HepG2 (cell line): ENCODE measurements around the gene GCNT2. TPM values are rescaled to one million over a fixed set of nuclear protein-coding genes. Genes with fewer than 3 reads are reported as not detected.
A peak's percentile ranks its signal among the peaks of the same experiment; 100 is the strongest.
"Not testable (repeated sequence)": the region's sequence is repeated elsewhere in the genome, so short reads cannot be mapped to it uniquely, and the experiment has no call there.

Source experiments
- ATAC-seq: fragments of 200-7000 bp; cut with Tn5 transposase; 3 replicates; pipeline ENCODE4 v1.9.1; 2020; ENCODE audit warnings: mild to moderate bottlenecking, moderate library complexity
- BruUV-seq: library from RNA; stranded (reverse); fragments of 400-500 nt; replicated peaks from 2 replicates; lab custom pipeline; 2021; lab: Mats Ljungman, UMichigan
- CTCF ChIA-PET: fragments of 300-600 bp; formaldehyde crosslinking; extraction: SDS; loops from one replicate; lab custom pipeline; 2021; ENCODE audit warnings: low total read pairs, inconsistent platforms, low intra/inter-chr PET ratio; lab: Yijun Ruan, JAX
- POLR2A ChIA-PET: fragments of 350-600 bp; sonication (Branson Sonifier 250); formaldehyde crosslinking; loops from one replicate; lab custom pipeline; 2020; ENCODE audit warnings: antibody characterized with exemption, inconsistent platforms; lab: Yijun Ruan, JAX
- DNase-seq: peaks from one replicate; pipeline ENCODE4 v3.0.0-alpha.2; 2015; ENCODE audit warnings: low spot score
- FAIRE-seq: peaks from 3 replicates; lab custom pipeline; 2011; peaks lifted over from hg19 to GRCh38; lab: Jason Lieb, UNC
- H2AFZ ChIP-seq: one replicate; pipeline ENCODE4 v1.6.1; 2011; ENCODE audit warnings: low read length, inconsistent platforms
- H3K27ac ChIP-seq: fragments of 300-600 bp; 3 replicates; pipeline ENCODE4 v1.8.0; 2011; ENCODE audit warnings: mixed run types, mild to moderate bottlenecking, mixed read lengths, low read length, inconsistent platforms; ENCODE audit not compliant: insufficient read depth; ENCODE audit errors: extremely low read length
- H3K27me3 ChIP-seq, 2 experiments: fragments of 200-600 bp in 1 of 2; 2 replicates in 1 of 2; 3 replicates in 1 of 2; pipeline versions ENCODE4 v1.6.0 to v1.8.0; 2011; ENCODE audit warnings: low read length in 2 of 2, mild to moderate bottlenecking in 2 of 2, moderate library complexity in 2 of 2, inconsistent platforms in 1 of 2; ENCODE audit not compliant: insufficient read depth in 2 of 2, control insufficient read depth in 1 of 2
- H3K36me3 ChIP-seq, 2 experiments: fragments of 200-600 bp in 1 of 2; replicated peaks in 1 of 2; 2 replicates in 1 of 2; 3 replicates in 1 of 2; pipeline versions ENCODE4 v1.5.1 to v1.8.0; 2011; ENCODE audit warnings: low read length in 2 of 2, inconsistent platforms in 1 of 2; ENCODE audit not compliant: insufficient read depth in 2 of 2, control insufficient read depth in 1 of 2
- H3K4me1 ChIP-seq: 2 replicates; pipeline ENCODE4 v1.5.1; 2012; ENCODE audit warnings: low read length, inconsistent platforms; ENCODE audit not compliant: insufficient read depth
- H3K4me2 ChIP-seq: 2 replicates; pipeline ENCODE4 v1.6.0; 2011; ENCODE audit warnings: low read depth, low read length, inconsistent platforms
- H3K4me3 ChIP-seq, 3 experiments: fragments of 200-600 bp in 1 of 3; sonication (generic), shearing (Covaris generic) in 1 of 3; replicated peaks in 1 of 3; 2 replicates each; pipeline ENCODE4 v1.5.1; 2011 to 2016; ENCODE audit warnings: low read length in 3 of 3, inconsistent platforms in 2 of 3, low read depth in 2 of 3, mild to moderate bottlenecking in 2 of 3, control low read depth in 1 of 3, mixed read lengths in 1 of 3; ENCODE audit not compliant: insufficient read depth in 1 of 3
- H3K79me2 ChIP-seq: one replicate; pipeline ENCODE4 v1.6.1; 2011; ENCODE audit warnings: low read length, inconsistent platforms; ENCODE audit not compliant: insufficient read depth
- H3K9ac ChIP-seq: 2 replicates; pipeline ENCODE4 v1.6.0; 2011; ENCODE audit warnings: mild to moderate bottlenecking, low read depth, low read length, inconsistent platforms; ENCODE audit not compliant: insufficient read depth
- H3K9me3 ChIP-seq: 2 replicates; pipeline ENCODE4 v1.5.1; 2012; ENCODE audit warnings: mild to moderate bottlenecking, low read length
- H4K20me1 ChIP-seq: 2 replicates; pipeline ENCODE4 v1.6.0; 2011; ENCODE audit warnings: inconsistent platforms, mild to moderate bottlenecking, low read length, moderate library complexity; ENCODE audit not compliant: insufficient read depth
- ADNP ChIP-seq: sonication (generic); formaldehyde crosslinking; IDR thresholded peaks from 2 replicates; pipeline ENCODE4 v1.4.0; 2020; ENCODE audit warnings: missing genetic modification reagents
- AKAP8 ChIP-seq: sonication (generic); formaldehyde crosslinking; IDR thresholded peaks from 2 replicates; pipeline ENCODE4 v1.5.1; 2020; ENCODE audit warnings: mild to moderate bottlenecking, missing genetic modification reagents
- ARNT2 ChIP-seq: sonication (generic); formaldehyde crosslinking; IDR thresholded peaks from 2 replicates; pipeline ENCODE4 v1.8.0; 2022; ENCODE audit warnings: mild to moderate bottlenecking, low read depth, missing genetic modification reagents, moderate library complexity
- ATAD3A ChIP-seq: sonication (generic); formaldehyde crosslinking; IDR thresholded peaks from 2 replicates; pipeline ENCODE4 v1.4.0; 2020; ENCODE audit warnings: missing genetic modification reagents
- CCDC6 ChIP-seq: sonication (generic); formaldehyde crosslinking; IDR thresholded peaks from 2 replicates; pipeline ENCODE4 v1.8.1; 2022; ENCODE audit warnings: mild to moderate bottlenecking, missing genetic modification reagents, moderate library complexity
- ERF ChIP-seq: IDR thresholded peaks from 2 replicates; pipeline ENCODE4 v1.6.1; 2018; ENCODE audit warnings: missing biosample characterization, missing genetic modification reagents
- ETS1 ChIP-seq: sonication (generic); formaldehyde crosslinking; IDR thresholded peaks from 2 replicates; pipeline ENCODE4 v1.4.0; 2020; ENCODE audit warnings: missing genetic modification reagents
- NFYB ChIP-seq: sonication (generic); formaldehyde crosslinking; IDR thresholded peaks from 2 replicates; pipeline ENCODE4 v1.4.0; 2020; ENCODE audit warnings: missing genetic modification reagents
- NFYC ChIP-seq: IDR thresholded peaks from 2 replicates; pipeline ENCODE4 v1.6.1; 2016; ENCODE audit warnings: missing genetic modification reagents, missing compliant biosample characterization
- PAX8 ChIP-seq: sonication (generic); formaldehyde crosslinking; IDR thresholded peaks from 2 replicates; pipeline ENCODE4 v1.8.0; 2022; ENCODE audit warnings: mild to moderate bottlenecking, missing genetic modification reagents, borderline replicate concordance
- SIN3B ChIP-seq: fragments of 150-350 bp; IDR thresholded peaks from 2 replicates; pipeline ENCODE4 v1.6.1; 2014; ENCODE audit warnings: low read length
- SP140L ChIP-seq: sonication (generic); formaldehyde crosslinking; IDR thresholded peaks from 2 replicates; pipeline ENCODE4 v1.4.0; 2020; ENCODE audit warnings: missing genetic modification reagents, borderline replicate concordance
- ZFY ChIP-seq: sonication (generic); formaldehyde crosslinking; IDR thresholded peaks from 2 replicates; pipeline ENCODE4 v1.4.0; 2020; ENCODE audit warnings: missing genetic modification reagents
- ZNF10 ChIP-seq: sonication (generic); formaldehyde crosslinking; IDR thresholded peaks from 2 replicates; pipeline ENCODE4 v1.4.0; 2020; ENCODE audit warnings: mild to moderate bottlenecking, low read depth, missing genetic modification reagents, borderline replicate concordance
- ZNF510 ChIP-seq: sonication (generic); formaldehyde crosslinking; IDR thresholded peaks from 2 replicates; pipeline ENCODE4 v1.4.0; 2020; ENCODE audit warnings: low read depth, mild to moderate bottlenecking, missing genetic modification reagents
- ZSCAN20 ChIP-seq: sonication (generic); formaldehyde crosslinking; IDR thresholded peaks from 2 replicates; pipeline ENCODE4 v1.4.0; 2020; ENCODE audit warnings: missing genetic modification reagents, mild to moderate bottlenecking, borderline replicate concordance
- ZSCAN31 ChIP-seq: sonication (generic); formaldehyde crosslinking; IDR thresholded peaks from 2 replicates; pipeline ENCODE4 v1.5.0; 2020; ENCODE audit warnings: low read depth, mild to moderate bottlenecking, missing genetic modification reagents
- WGBS: methylation state at CpG from one replicate; pipeline ENCODE4 v1.1.6; 2017; ENCODE audit warnings: low lambda C conversion rate; 5-methylcytosine and 5-hydroxymethylcytosine counted together
- in situ Hi-C: cut with HindIII; loops from 2 replicates; pipeline ENCODE4 v1.10.0; 2017; ENCODE audit warnings: low pct_unique_long_range_greater_than_20kb; ENCODE audit not compliant: extremely low pct_ligation_motif_present
- intact Hi-C: fragments of 100-400 bp; cut with micrococcal nuclease; formaldehyde crosslinking; loops from one replicate; pipeline ENCODE4 v1.10.0; 2022; ENCODE audit not compliant: unreplicated experiment
- polyA plus RNA-seq, 8 experiments: library from polyadenylated mRNA; depleted of rRNA in 3 of 8; stranded (reverse) in 7 of 8; unstranded in 1 of 8; fragments of >200 nt; fragmentation: Illumina TruSeq in 4 of 8; extraction: Trizol in 4 of 8; gene quantifications; 2 replicates each; pipeline versions ENCODE4 v1.2.1 to v1.2.3, GENCODE V29; 2011 to 2016; ENCODE audit warnings: low read depth in 4 of 8, missing spikeins in 1 of 8, mixed read lengths in 1 of 8; ENCODE audit not compliant: insufficient read depth in 1 of 8
- total RNA-seq, 5 experiments: library from RNA; depleted of rRNA; stranded (reverse); fragments of >200 nt; fragmentation: Illumina TruSeq; extraction: Trizol; gene quantifications; 2 replicates each; pipeline ENCODE4 v1.2.3, GENCODE V29; 2016; ENCODE audit warnings: low read depth in 1 of 5

GCNT2 gene
- total and polyA plus RNA-seq, 2 of the 13 experiments (the other 11 are each of a cell fraction or from before 2014, with no cell fraction given) = 11.8 to 31.9 TPM

GRCh38 chr6:10486944-10487588 lies 34.1 kb upstream of the GCNT2 start:
- TF ChIP-seq NFYC (CRISPR knock-in tag) = peak; percentile 55
- TF ChIP-seq NFYB (CRISPR knock-in tag) = peak; percentile 31; the same call in 1 of the 2 replicates
- TF ChIP-seq, all 625 proteins: peak for 2; not testable (repeated sequence) for 623
- H3K4me3 ChIP-seq, H3K4me2 ChIP-seq, H3K36me3 ChIP-seq, DNase-seq, H3K27me3 ChIP-seq, H3K9ac ChIP-seq, BruUV-seq, H3K9me3 ChIP-seq, CTCF ChIA-PET, H3K27ac ChIP-seq, FAIRE-seq, H3K4me1 ChIP-seq, H4K20me1 ChIP-seq, intact Hi-C loops, H2AFZ ChIP-seq, H3K79me2 ChIP-seq, POLR2A ChIA-PET, ATAC-seq: not testable (repeated sequence)
- in situ Hi-C loops = loop anchor here (25.0 kb wide), 1 partner anchor 575 kb away; no protein-coding TSS in a partner anchor
- WGBS = 38% methylated on average over 9 of the region's 9 CpGs

- no peaks in the 10 kb centered on the region for H3K4me1 ChIP-seq
- H3K9ac ChIP-seq = no peak overlapping the region
- no peak for FAIRE-seq
- no peaks in the 10 kb centered on the region; a peak in 2 of 5 replicates for H3K27me3 ChIP-seq
- WGBS = 83% methylated on average over 29 of the region's 44 CpGs
- intact Hi-C loops = no loop called here
- CTCF ChIA-PET = no interaction called here
- H3K79me2 ChIP-seq = no peaks in the 10 kb centered on the region
- H3K4me2 ChIP-seq = no peak overlapping the region
- H3K4me3 ChIP-seq = no peak overlapping the region
- no peak overlapping the region for H3K27ac ChIP-seq
- ATAC-seq = peak; percentile 20; the same call in 1 of the 3 replicates
- POLR2A ChIA-PET = no interaction called here
- TF ChIP-seq ZSCAN20 (CRISPR knock-in tag) = no peak
- no peak for TF ChIP-seq ZNF10
- TF ChIP-seq CCDC6 = no peak
- no peak for TF ChIP-seq SIN3B
- no peak for TF ChIP-seq PAX8 (CRISPR knock-in tag)
- no peak for TF ChIP-seq AKAP8 (CRISPR knock-in tag)
- no peak for TF ChIP-seq ARNT2 (CRISPR knock-in tag)
- TF ChIP-seq ZNF510 (CRISPR knock-in tag) = no peak
- TF ChIP-seq ERF (CRISPR knock-in tag) = no peak
- no peak for TF ChIP-seq ZSCAN31 (CRISPR knock-in tag)
- TF ChIP-seq ETS1 = no peak
- no peak for TF ChIP-seq SP140L (CRISPR knock-in tag)
- TF ChIP-seq ADNP (CRISPR knock-in tag) = no peak
- TF ChIP-seq ZFY (CRISPR knock-in tag) = no peak
- TF ChIP-seq ATAD3A = no peak
- H3K9me3 ChIP-seq = no peaks in the 10 kb centered on the region
- no peaks in the 10 kb centered on the region for H4K20me1 ChIP-seq
- BruUV-seq = no TSS peak
- H3K36me3 ChIP-seq = no peaks in the 10 kb centered on the region
- in situ Hi-C loops = loop anchor here (25.0 kb wide), 1 partner anchor 575 kb away; no protein-coding TSS in a partner anchor
- no peak for DNase-seq
- no peak overlapping the region for H2AFZ ChIP-seq
These were observed 33.4 kb upstream of the GCNT2 start for GRCh38 chr6:10487668-10488327.
